WERI-Rb-1 (cell line): ENCODE data around the gene CCNL2.
"Not testable (repeated sequence)": the region's sequence is repeated elsewhere in the genome, so short reads cannot be mapped to it uniquely, and the experiment has no call there.

Source experiments
- DNase-seq: peaks from one replicate; pipeline ENCODE4 v3.0.0-alpha.2; 2020
- H3K27ac ChIP-seq: fragments of 250-450 bp; sonication (Bioruptor Pico); 2 replicates; pipeline ENCODE4 v1.5.1; 2020; ENCODE audit warnings: mild to moderate bottlenecking, moderate library complexity
- H3K27me3 ChIP-seq: fragments of 250-450 bp; sonication (Bioruptor Pico); 2 replicates; pipeline ENCODE4 v1.5.1; 2021; ENCODE audit warnings: mild to moderate bottlenecking, low read depth, moderate library complexity; ENCODE audit not compliant: insufficient read depth, severe bottlenecking
- H3K36me3 ChIP-seq: fragments of 250-450 bp; sonication (Bioruptor Pico); 2 replicates; pipeline ENCODE4 v1.5.1; 2020; ENCODE audit warnings: mild to moderate bottlenecking, moderate library complexity
- H3K4me3 ChIP-seq: 2 replicates; pipeline ENCODE4 v1.5.1; 2011; ENCODE audit warnings: low read depth, mild to moderate bottlenecking, control low read depth, low read length
- H3K9me3 ChIP-seq: fragments of 250-450 bp; sonication (Bioruptor Pico); 2 replicates; pipeline ENCODE4 v1.5.1; 2021; ENCODE audit warnings: mild to moderate bottlenecking, moderate library complexity; ENCODE audit not compliant: severe bottlenecking
- CTCF ChIP-seq: IDR thresholded peaks from 2 replicates; pipeline ENCODE4 v1.5.1; 2011; ENCODE audit warnings: low read depth, mild to moderate bottlenecking, control low read depth, inconsistent platforms, low read length

The CCNL2 gene

DNA sequence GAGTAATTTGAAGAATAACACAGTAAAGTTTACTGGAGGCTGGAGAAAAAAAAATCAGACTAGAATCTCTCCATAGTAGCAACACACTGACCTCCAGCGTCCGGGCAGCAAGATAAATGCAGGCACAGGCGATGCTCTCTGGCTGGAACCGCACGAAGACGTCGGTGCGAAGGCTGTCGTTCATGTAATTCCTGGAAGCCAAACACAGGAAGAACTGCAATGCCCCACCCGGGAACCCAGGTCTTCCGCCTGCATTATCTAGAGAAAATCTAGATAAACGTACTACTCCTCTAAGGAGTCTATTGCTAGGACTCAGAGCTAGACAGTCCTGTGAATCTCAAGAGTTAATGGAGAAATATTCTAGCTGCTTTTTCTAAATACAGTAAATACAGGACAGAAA lies 8.5 kb downstream of the CCNL2 start:
- DNase-seq: no peak
- no peaks in the 10 kb centered on the region for H3K9me3 ChIP-seq
- H3K36me3 ChIP-seq: peaks cover 98% of the 10 kb centered on the region
- H3K27ac ChIP-seq: no peak overlapping the region
- no peaks in the 10 kb centered on the region for H3K27me3 ChIP-seq
- no peak for TF ChIP-seq CTCF
- H3K4me3 ChIP-seq: no peak overlapping the region

GRCh38 chr1:1388078-1388472 lies 11.1 kb downstream of the CCNL2 start:
- Histone ChIP-seq H3K27ac (no peak overlapping the region), H3K9me3 (no peaks in the 10 kb centered on the region), H3K4me3 (no peak overlapping the region), H3K27me3 (no peaks in the 10 kb centered on the region), H3K36me3 (peaks cover 84% of the 10 kb centered on the region)
- DNase-seq: no peak
- TF ChIP-seq CTCF: no peak

DNA sequence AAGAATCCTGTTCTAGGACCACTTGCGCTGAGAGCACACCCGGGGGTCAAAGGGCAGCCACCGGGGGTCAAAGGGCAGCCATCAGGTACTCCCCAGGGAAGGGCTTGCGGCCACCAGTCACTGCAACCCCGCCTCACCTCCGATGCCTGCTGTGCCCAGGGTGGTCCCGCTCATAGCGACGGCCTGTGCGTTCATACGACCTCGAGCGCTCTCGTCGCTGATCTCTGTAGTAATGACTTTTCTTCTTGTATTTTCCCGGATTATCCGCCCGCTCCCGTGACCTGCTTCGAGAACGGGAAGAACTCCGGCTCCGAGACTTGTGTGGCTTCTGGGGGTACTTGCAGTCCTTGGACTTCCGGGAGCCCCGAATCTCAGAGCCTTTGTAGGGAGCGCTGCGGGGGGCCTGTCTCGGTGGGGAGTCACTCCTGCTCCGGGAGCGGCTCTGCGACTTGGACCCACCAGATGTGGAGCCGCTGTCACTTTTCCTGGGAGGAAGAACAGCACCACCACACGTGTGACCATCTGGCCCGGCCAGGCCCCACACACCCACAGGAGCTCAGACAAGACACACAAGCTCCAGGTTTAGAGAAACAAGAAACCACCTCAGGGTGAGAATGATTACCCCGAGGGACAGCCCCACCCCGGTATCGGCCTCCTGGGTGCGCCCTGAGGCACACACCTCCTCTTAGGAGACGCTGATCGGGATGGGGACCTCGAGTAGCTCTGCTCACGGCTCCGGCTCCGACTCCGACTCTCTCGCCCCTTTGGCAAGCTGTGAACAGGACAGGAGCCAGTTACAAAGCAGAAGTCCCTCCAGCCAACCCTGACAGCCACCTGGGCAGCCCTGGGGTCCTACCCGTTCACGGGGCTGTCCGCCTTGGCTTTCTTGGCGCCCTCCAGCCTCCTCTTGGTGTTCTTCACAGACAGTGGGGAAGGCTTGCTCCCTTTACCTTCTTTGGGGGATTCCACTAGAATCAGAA lies 11.7 kb downstream of the CCNL2 start:
- TF ChIP-seq CTCF: no peak
- Histone ChIP-seq H3K9me3 (no peaks in the 10 kb centered on the region), H3K27ac (no peak overlapping the region), H3K27me3 (no peaks in the 10 kb centered on the region), H3K4me3 (no peak overlapping the region), H3K36me3 (peaks cover 77% of the 10 kb centered on the region)
- no peak for DNase-seq

GRCh38 chr1:1385931-1386330 lies 13.2 kb downstream of the CCNL2 start:
- no peaks in the 10 kb centered on the region for H3K27me3 ChIP-seq
- TF ChIP-seq CTCF: no peak
- no peak overlapping the region for H3K4me3 ChIP-seq
- no peak for DNase-seq
- no peaks in the 10 kb centered on the region for H3K9me3 ChIP-seq
- no peak overlapping the region for H3K27ac ChIP-seq
- H3K36me3 ChIP-seq: peaks cover 63% of the 10 kb centered on the region

DNA sequence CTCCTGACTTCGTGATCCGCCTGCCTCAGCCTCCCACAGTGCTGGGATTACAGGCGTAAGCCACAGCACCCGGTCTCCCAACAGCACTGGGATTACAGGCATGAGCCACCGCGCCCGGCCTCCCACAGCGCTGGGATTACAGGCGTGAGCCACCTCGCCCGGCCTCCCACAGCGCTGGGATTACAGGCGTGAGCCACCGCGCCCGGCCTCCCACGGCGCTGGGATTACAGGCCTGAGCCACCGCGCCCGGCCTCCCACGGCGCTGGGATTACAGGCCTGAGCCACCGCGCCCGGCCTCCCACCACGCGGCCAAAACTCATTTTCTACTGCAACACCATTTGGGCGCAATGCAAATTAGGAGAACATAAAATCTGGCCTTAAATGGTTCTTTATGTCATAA lies 13.8 kb downstream of the CCNL2 start:
- not testable (repeated sequence) for H3K4me3 ChIP-seq, H3K27ac ChIP-seq, H3K9me3 ChIP-seq, DNase-seq, H3K27me3 ChIP-seq
- H3K36me3 ChIP-seq: peaks cover 57% of the 10 kb centered on the region

DNA sequence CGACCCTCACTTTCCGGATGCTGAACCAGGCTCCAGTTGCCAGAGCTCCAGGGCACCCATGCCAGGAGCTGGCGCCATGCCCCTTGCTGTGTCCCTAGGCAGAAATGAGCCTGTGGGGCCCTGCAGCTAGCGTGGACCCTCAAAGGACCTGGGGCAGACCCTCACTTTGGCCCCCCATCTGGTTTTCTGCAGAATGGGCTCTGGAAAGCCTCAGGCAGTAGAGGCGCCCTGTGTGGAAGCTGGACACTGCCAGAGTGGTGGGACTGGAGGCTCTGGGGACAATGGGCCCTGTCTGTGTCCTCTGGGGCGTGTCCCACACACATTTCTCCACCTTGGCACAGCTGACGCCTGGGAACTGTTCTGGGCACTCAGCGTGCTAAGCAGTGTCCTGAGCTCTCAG lies 17.8 kb downstream of the CCNL2 start:
- Histone ChIP-seq H3K4me3 (no peak overlapping the region), H3K27me3 (no peaks in the 10 kb centered on the region), H3K36me3 (peaks cover 22% of the 10 kb centered on the region), H3K9me3 (no peaks in the 10 kb centered on the region), H3K27ac (no peak overlapping the region)
- DNase-seq: no peak
- TF ChIP-seq CTCF: no peak
